IPS-18c (cell line): ENCODE results near the gene ATP6V0A1.
A peak's percentile ranks its signal among the peaks of the same experiment; 100 is the strongest.
"Not testable (repeated sequence)": the region's sequence is repeated elsewhere in the genome, so short reads cannot be mapped to it uniquely, and the experiment has no call there.

Experiments used
- H3K4me3 ChIP-seq: 2 replicates; pipeline ENCODE4 v1.7.0; 2013; ENCODE audit warnings: low read depth, mild to moderate bottlenecking, low read length, moderate library complexity; ENCODE audit not compliant: insufficient read depth
- H3K9me3 ChIP-seq: one replicate; pipeline ENCODE4 v1.6.1; 2013; ENCODE audit warnings: mild to moderate bottlenecking, low read length, moderate library complexity; ENCODE audit not compliant: control insufficient read depth, insufficient read depth

Gene ATP6V0A1

DNA sequence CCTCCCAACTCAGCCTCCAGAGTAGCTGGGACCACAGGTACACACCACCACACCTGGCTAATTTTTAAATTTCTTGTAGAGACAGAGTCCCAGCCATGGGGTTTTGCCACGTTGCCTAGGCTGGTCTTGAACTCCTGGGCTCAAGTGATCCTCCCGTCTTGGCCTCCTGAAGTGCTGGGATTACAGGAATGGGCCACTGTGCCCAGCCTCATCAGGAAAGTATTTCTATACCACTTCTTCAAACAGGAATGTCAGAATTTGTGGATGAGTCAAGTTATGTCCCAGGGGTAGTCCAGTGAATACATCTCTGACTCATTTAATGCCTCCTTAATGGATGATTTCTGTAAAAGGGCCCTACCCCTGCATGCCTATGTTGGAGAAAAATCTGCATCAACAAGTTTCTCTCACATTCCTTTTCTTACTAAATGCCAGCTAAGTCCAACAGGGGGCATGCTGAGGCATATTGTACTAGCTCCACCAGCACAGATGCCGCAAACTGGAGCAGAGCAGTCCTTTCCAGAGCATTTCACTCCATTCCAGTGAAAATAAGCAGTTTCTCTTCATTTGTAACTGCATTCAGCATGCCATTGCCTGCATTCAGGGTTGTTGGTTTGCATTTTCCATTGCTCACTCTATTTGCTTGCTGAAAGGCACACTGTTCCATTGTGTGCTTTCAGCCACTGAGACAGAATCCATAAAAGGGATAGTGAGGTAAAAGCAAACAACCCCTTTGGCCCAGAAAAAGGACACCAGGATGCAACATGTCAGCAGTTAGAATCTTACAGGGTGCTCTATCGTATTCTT is 30.3 kb upstream of the ATP6V0A1 start:
- Histone ChIP-seq H3K4me3 (no peak overlapping the region), H3K9me3 (no peaks in the 10 kb centered on the region)

- Histone ChIP-seq H3K9me3 (no peaks in the 10 kb centered on the region), H3K4me3 (no peak overlapping the region)
Observed at GRCh38 chr17:42429726-42430447, 28.8 kb upstream of the ATP6V0A1 start.

DNA sequence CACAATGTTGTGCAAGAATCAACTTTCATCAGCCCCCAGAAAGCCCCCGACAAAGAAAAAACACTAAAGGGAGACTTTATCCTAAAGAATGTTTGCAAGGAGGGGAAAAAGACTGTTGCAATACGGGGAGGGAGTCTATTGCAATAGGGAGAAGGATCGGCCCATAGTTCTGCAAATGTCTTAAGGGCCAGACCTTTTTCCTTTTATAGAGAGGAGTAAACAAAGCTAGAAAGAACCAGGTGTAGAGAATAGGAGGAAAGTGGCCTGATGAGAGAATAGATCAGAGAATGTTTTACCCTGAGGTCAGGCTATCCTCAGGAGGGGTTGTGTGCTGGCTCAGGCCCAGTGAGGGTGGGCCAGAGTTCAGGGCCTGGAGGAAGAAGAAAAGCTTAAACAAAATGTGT is 26.9 kb upstream of the ATP6V0A1 start:
- no peak overlapping the region for H3K4me3 ChIP-seq
- H3K9me3 ChIP-seq: no peaks in the 10 kb centered on the region

GRCh38 chr17:42436391-42436790 is 22.3 kb upstream of the ATP6V0A1 start:
- Histone ChIP-seq H3K4me3 (no peak overlapping the region), H3K9me3 (no peaks in the 10 kb centered on the region)

DNA sequence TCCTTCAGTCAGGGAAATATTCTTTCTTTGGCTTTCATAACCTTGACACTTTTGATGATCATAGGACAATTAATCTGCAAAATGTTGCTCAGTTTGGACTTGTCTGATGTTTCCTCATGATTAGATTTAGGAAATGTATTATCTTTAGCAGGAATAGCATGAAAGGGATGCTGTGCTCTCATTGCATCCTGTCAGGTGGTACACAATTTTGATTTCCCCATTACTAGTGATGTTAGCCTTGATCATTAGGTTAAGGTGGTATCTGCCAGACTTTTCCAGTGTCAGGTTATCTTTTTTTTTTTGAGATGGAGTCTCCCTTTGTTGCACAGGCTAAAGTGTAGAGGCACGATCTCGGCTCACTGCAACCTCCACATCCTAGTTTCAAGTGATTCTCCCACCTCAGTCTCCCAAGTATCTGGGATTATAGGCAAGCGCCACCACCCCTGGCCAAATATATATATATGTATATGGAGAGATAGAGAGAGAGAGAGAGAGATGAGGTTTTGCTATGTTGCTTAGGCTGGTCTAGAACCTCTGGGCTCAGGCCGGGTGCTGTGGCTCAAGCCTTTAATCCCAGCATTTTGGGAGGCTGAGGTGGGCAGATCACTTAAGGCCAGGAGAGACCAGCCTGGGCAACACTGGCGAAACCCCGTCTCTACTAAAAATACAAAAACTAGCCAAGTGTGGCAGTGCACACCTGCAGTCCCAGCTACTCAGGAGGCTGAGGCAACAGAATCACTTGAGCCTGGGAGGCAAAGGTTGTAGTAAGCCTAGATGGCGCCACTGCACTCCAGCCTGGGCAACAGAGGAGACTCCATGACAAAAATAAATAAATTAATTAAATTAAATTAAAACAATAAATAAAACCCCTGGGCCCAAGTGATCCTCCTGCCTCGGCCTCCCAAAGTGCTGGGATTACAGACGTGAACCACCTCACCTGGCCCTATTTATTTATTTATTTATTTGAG is 19.8 kb upstream of the ATP6V0A1 start:
- Histone ChIP-seq H3K4me3 (no peak overlapping the region), H3K9me3 (no peaks in the 10 kb centered on the region)

GRCh38 chr17:42441371-42442195 is 17.1 kb upstream of the ATP6V0A1 start:
- no peaks in the 10 kb centered on the region for H3K9me3 ChIP-seq
- H3K4me3 ChIP-seq: no peak overlapping the region

- H3K4me3 ChIP-seq: no peak overlapping the region
Observed at GRCh38 chr17:42442196-42442565, 16.5 kb upstream of the ATP6V0A1 start.

GRCh38 chr17:42449176-42449575 is 9.5 kb upstream of the ATP6V0A1 start:
- not testable (repeated sequence) for H3K9me3 ChIP-seq, H3K4me3 ChIP-seq

More at GRCh38 chr17:42442196-42442565, 16.5 kb upstream of the ATP6V0A1 start:
- no peaks in the 10 kb centered on the region for H3K9me3 ChIP-seq

- H3K4me3 ChIP-seq, H3K9me3 ChIP-seq: not testable (repeated sequence)
Observed at GRCh38 chr17:42449838-42450237, 8.8 kb upstream of the ATP6V0A1 start.

GRCh38 chr17:42451270-42451669 is 7.4 kb upstream of the ATP6V0A1 start:
- not testable (repeated sequence) for H3K9me3 ChIP-seq, H3K4me3 ChIP-seq

DNA sequence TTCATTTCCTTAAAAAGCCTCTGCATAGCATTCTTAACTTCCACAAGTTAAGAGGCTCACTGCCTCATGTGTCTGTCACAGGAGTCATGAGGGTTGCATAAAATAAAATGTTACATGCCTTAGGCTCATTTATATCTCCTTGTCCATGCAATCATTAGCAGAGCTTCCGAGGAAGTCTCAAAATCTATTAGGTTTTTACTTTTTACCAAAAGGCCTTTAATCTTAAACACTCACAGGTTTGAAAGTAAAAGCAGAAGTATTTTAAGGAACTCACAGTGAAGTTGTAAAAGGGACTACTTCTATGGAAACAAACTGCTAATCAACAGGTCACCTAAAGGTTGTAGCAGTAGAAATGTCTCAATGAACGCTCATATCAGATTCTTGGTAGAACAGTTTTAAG is 5.2 kb upstream of the ATP6V0A1 start:
- Histone ChIP-seq H3K4me3 (no peak overlapping the region), H3K9me3 (peaks cover 2% of the 10 kb centered on the region)

DNA sequence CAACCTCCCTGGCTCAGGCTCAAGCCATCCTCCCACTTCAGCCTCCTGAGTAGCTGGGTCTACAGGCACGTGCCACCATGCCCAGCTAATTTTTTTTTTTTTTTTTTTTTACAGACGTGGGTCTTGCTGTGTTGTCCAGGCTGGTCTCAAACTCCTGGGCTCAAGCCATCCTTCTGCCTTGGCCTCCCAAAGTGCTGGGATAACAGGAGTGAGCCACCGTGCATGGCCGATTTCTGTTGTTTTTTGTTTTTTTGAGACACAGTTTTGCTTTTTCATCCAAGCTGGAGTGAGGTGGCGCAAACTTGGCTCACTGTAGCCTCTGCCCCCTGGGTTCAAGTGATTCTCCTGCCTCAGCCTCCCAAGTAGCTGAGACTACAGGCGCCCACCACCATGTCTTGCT is 3.7 kb upstream of the ATP6V0A1 start:
- not testable (repeated sequence) for H3K4me3 ChIP-seq, H3K9me3 ChIP-seq

DNA sequence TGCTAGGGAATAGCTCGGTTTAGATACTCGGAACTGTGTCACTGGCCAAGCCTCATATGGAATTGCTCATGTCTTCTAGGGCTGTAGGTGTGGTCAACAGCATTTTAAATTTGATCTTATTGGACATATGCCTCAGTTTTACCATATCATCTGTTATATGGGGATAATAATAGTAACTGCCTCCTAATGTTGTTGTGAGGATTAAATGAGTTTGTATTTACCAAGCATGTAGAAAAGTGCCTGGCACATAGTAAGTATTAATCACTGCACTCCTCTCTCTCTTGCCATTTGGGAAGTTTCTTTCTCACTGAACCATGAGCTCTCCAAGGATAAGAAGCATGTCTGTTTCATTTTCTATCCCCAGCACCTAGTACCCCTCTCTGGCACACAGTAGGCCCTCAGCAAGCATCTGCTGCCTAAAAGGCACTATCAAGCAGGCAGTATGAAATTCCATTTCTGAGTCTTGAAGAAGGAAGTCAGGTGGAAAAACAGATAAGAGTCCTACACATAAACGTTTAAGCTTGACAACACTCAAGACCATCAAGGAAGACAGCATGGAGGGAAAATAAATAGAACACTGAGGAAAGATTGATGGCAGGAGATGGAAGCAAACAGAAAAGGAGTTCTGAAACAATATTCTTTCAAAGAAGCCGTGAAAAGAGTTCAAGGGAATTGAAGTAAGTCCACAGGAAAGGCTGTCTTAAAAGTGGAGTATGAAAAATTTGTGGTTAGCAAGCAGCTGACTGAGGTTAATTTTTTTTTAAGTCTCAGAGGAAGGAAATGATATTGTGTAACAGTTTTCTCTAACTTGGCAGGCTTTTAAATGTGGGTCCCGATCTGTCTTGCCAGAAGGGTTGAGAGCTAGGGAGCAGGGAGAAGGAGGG is 2.2 kb upstream of the ATP6V0A1 start:
- Histone ChIP-seq H3K9me3 (no peaks in the 10 kb centered on the region), H3K4me3 (no peak overlapping the region)

GRCh38 chr17:42457107-42457792 is 1.4 kb upstream of the ATP6V0A1 start:
- no peaks in the 10 kb centered on the region for H3K9me3 ChIP-seq
- no peak overlapping the region for H3K4me3 ChIP-seq

DNA sequence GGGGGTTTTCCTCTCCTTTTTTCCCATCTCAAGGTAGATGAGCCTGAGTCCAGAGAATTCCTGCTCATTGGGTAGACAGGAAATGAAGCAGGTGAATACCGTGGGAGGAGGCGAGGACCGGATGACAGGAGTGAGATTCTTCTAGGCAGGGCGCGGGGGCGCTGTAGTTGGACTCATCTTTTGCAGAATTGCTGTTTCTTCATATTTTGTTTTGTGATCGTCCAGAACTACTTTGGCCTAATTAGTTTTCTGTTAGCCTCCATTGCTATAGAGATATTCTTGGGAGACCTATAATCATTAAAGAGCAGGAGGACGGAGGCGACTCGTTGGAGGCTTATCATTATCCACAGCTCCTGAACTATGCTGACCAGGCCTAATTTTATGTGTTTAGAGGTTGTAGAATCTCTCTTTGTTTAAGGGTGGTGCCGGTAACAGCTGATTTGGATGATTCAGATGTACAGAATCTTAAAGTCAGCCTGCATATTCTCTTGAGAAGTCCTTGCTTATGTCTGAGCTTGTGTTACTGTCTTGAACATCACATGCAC is 650 bp downstream of the ATP6V0A1 start:
- H3K4me3 ChIP-seq: peak overlapping the region; percentile 90
- H3K9me3 ChIP-seq: no peaks in the 10 kb centered on the region
